KMS-11 (cell line): ENCODE results near the gene GAB2.

Source experiments
- H2AFZ ChIP-seq: fragments of 200-600 bp; sonication (generic); 2 replicates; pipeline ENCODE4 v1.6.1; 2016; ENCODE audit warnings: antibody characterized with exemption, mixed run types, low read depth
- H3K27ac ChIP-seq: fragments of 200-600 bp; sonication (generic); 2 replicates; pipeline ENCODE4 v1.6.1; 2016; ENCODE audit warnings: mild to moderate bottlenecking, mixed run types
- H3K27me3 ChIP-seq: fragments of 200-600 bp; sonication (generic); 2 replicates; pipeline ENCODE4 v1.6.1; 2017; ENCODE audit warnings: mild to moderate bottlenecking, low read depth, mixed run types, moderate library complexity; ENCODE audit not compliant: insufficient read depth
- H3K36me3 ChIP-seq: fragments of 200-600 bp; sonication (generic); 2 replicates; pipeline ENCODE4 v1.6.1; 2017; ENCODE audit warnings: mild to moderate bottlenecking, mixed run types; ENCODE audit not compliant: insufficient read depth
- H3K4me1 ChIP-seq: fragments of 200-600 bp; sonication (generic); 2 replicates; pipeline ENCODE4 v1.6.1; 2016; ENCODE audit warnings: mild to moderate bottlenecking, low read depth, mixed run types; ENCODE audit not compliant: poor library complexity, severe bottlenecking
- H3K4me2 ChIP-seq: fragments of 200-600 bp; sonication (generic); 2 replicates; pipeline ENCODE4 v1.7.0; 2016; ENCODE audit warnings: mild to moderate bottlenecking, mixed run types
- H3K4me3 ChIP-seq: fragments of 200-600 bp; sonication (generic); IDR thresholded peaks from 2 replicates; pipeline ENCODE4 v1.6.1; 2017; ENCODE audit warnings: low read depth, low read length, mixed read lengths; ENCODE audit not compliant: insufficient read depth
- H3K79me2 ChIP-seq: fragments of 200-600 bp; sonication (generic); 2 replicates; pipeline ENCODE4 v1.6.1; 2016; ENCODE audit warnings: low read depth, mixed run types; ENCODE audit not compliant: insufficient read depth
- H3K9ac ChIP-seq: fragments of 200-600 bp; sonication (generic); 2 replicates; pipeline ENCODE4 v1.6.1; 2016; ENCODE audit warnings: mild to moderate bottlenecking, mixed run types
- H4K20me1 ChIP-seq: fragments of 200-600 bp; sonication (generic); 2 replicates; pipeline ENCODE4 v1.6.1; 2016; ENCODE audit warnings: mild to moderate bottlenecking, mixed run types; ENCODE audit not compliant: insufficient read depth
- CTCF ChIP-seq: fragments of 200-600 bp; sonication (generic); conservative IDR thresholded peaks from 2 replicates; pipeline ENCODE4 v1.6.1; 2017; ENCODE audit warnings: low read depth, mild to moderate bottlenecking, antibody characterized with exemption, low read length, moderate library complexity, mixed read lengths

The GAB2 gene

GRCh38 chr11:78432058-78432515, 14.5 kb upstream of the GAB2 start:
- no peak overlapping the region for H2AFZ ChIP-seq
- no peak overlapping the region for H3K4me2 ChIP-seq

DNA sequence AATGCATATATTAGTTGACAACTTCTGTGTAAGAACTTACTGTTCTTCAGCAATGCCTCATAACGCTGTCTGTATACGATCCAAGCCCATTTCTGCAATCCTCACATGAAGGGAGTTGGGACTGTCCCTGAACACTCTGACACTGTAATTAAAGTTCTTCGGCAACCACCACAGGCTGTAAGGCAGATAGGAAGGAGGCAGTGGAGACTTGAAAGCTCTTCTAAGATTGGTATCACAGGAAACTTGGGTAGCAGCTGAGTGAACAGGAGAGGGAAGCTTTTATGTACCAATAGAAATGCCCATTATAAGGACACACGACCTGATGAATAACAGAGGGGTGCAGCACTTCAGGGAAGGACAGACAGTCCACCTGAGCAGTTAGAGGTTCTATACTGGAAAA, 12.0 kb upstream of the GAB2 start:
- Histone ChIP-seq H3K4me1 (peaks cover 38% of the 10 kb centered on the region), H3K4me3 (no peak overlapping the region), H3K4me2 (no peak overlapping the region), H3K27me3 (no peaks in the 10 kb centered on the region), H3K9ac (no peak overlapping the region), H3K36me3 (no peaks in the 10 kb centered on the region), H3K79me2 (no peaks in the 10 kb centered on the region), H4K20me1 (no peaks in the 10 kb centered on the region), H3K27ac (no peak overlapping the region), H2AFZ (no peak overlapping the region)
- TF ChIP-seq CTCF: no peak

More at GRCh38 chr11:78432058-78432515, 14.5 kb upstream of the GAB2 start:
- H3K9ac ChIP-seq: no peak overlapping the region
- H3K27ac ChIP-seq: no peak overlapping the region
- no peaks in the 10 kb centered on the region for H3K36me3 ChIP-seq
- no peak; the same call in none of the 2 replicates for TF ChIP-seq CTCF
- H3K27me3 ChIP-seq: no peaks in the 10 kb centered on the region
- no peak overlapping the region for H3K4me3 ChIP-seq
- H3K4me1 ChIP-seq: peaks cover 17% of the 10 kb centered on the region
- H3K79me2 ChIP-seq: no peaks in the 10 kb centered on the region
- no peaks in the 10 kb centered on the region for H4K20me1 ChIP-seq

- no peaks in the 10 kb centered on the region for H4K20me1 ChIP-seq
- no peaks in the 10 kb centered on the region for H3K79me2 ChIP-seq
- H3K4me2 ChIP-seq: no peak overlapping the region
- H3K27ac ChIP-seq: no peak overlapping the region
- TF ChIP-seq CTCF: no peak
- no peak overlapping the region for H3K9ac ChIP-seq
- H2AFZ ChIP-seq: no peak overlapping the region
- H3K4me1 ChIP-seq: peaks cover 43% of the 10 kb centered on the region
- no peaks in the 10 kb centered on the region for H3K27me3 ChIP-seq
- no peak overlapping the region for H3K4me3 ChIP-seq
- no peaks in the 10 kb centered on the region for H3K36me3 ChIP-seq
These were observed 11.6 kb upstream of the GAB2 start for GRCh38 chr11:78429209-78429608.

DNA sequence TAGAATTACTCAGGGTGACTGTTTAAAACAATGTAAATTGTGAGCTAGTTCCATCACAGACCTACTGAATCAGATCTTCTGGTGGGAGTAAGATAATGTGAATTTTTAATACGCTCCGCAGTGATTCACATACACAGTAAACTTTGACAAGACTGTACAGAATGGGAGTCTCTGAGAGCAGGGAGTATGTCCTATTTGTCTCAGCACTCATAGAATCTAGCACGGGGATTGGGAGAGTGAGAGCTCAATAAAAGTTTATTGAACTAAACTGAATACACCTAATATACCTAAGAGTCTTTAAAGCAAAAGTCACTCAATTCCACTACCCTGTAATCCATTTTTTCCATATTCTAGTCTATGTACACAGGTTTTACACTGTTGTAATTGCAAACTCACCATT, 11.2 kb upstream of the GAB2 start:
- no peak overlapping the region for H3K9ac ChIP-seq
- no peak overlapping the region for H3K27ac ChIP-seq

More for the DNA sequence above, 11.2 kb upstream of the GAB2 start:
- no peaks in the 10 kb centered on the region for H3K79me2 ChIP-seq
- H3K27me3 ChIP-seq: no peaks in the 10 kb centered on the region
- H3K36me3 ChIP-seq: no peaks in the 10 kb centered on the region
- H3K4me2 ChIP-seq: no peak overlapping the region
- no peak overlapping the region for H3K4me3 ChIP-seq
- H4K20me1 ChIP-seq: no peaks in the 10 kb centered on the region
- H2AFZ ChIP-seq: no peak overlapping the region
- peaks cover 45% of the 10 kb centered on the region for H3K4me1 ChIP-seq
- TF ChIP-seq CTCF: no peak
